ENCODE measurements around the gene CEP83.
"Not testable (repeated sequence)": the region's sequence is repeated elsewhere in the genome, so short reads cannot be mapped to it uniquely, and the experiment has no call there.

Gene CEP83

GRCh38 chr12:94401326-94401725 lies 58.3 kb downstream of the CEP83 start (continued):
- TF ChIP-seq TSHZ2 (CRISPR knock-in tag; IDR thresholded peaks at IDR 0.05) (no peak), RARB (CRISPR knock-in tag; IDR thresholded peaks at IDR 0.05) (no peak), SNAI2 (CRISPR knock-in tag; IDR thresholded peaks at IDR 0.05) (no peak), POU6F1 (CRISPR knock-in tag; IDR thresholded peaks at IDR 0.05; ENCODE audit: borderline replicate concordance, low read depth) (no peak), ZC3H10 (CRISPR knock-in tag; IDR thresholded peaks at IDR 0.05) (no peak)

- not testable (repeated sequence) for ATAC-seq
These were observed 61.0 kb downstream of the CEP83 start for GRCh38 chr12:94398685-94399084.

- TF ChIP-seq ESRRG (CRISPR knock-in tag; IDR thresholded peaks at IDR 0.05) (no peak), PATZ1 (CRISPR knock-in tag; IDR thresholded peaks at IDR 0.05; ENCODE audit: borderline replicate concordance) (no peak), OSR1 (CRISPR knock-in tag; IDR thresholded peaks at IDR 0.05) (no peak), TCF4 (CRISPR knock-in tag; IDR thresholded peaks at IDR 0.05; ENCODE audit: borderline replicate concordance) (no peak), ZFP30 (CRISPR knock-in tag; IDR thresholded peaks at IDR 0.05) (no peak), CSRNP3 (CRISPR knock-in tag; IDR thresholded peaks at IDR 0.05) (no peak), ZNF8 (CRISPR knock-in tag; IDR thresholded peaks at IDR 0.05) (no peak)
- no peak for ATAC-seq
These were observed 62.3 kb downstream of the CEP83 start for GRCh38 chr12:94397401-94397800.

- ATAC-seq, result not testable (repeated sequence)
These were observed 63.7 kb downstream of the CEP83 start for GRCh38 chr12:94396014-94396413.

GRCh38 chr12:94390130-94390485 lies 69.6 kb downstream of the CEP83 start:
- no peak for ATAC-seq
- TF ChIP-seq ZFP30 (CRISPR knock-in tag; IDR thresholded peaks at IDR 0.05) (no peak), OSR1 (CRISPR knock-in tag; IDR thresholded peaks at IDR 0.05) (no peak), PPARA (CRISPR knock-in tag; IDR thresholded peaks at IDR 0.05; ENCODE audit: borderline replicate concordance) (no peak), PATZ1 (CRISPR knock-in tag; IDR thresholded peaks at IDR 0.05; ENCODE audit: borderline replicate concordance) (no peak), ZNF565 (CRISPR knock-in tag; conservative IDR thresholded peaks at IDR 0.05; ENCODE audit: low read depth) (no peak), ZC3H10 (CRISPR knock-in tag; IDR thresholded peaks at IDR 0.05) (no peak), CSDC2 (CRISPR knock-in tag; IDR thresholded peaks at IDR 0.05) (no peak), CSRNP3 (CRISPR knock-in tag; IDR thresholded peaks at IDR 0.05) (no peak), TOX (CRISPR knock-in tag; IDR thresholded peaks at IDR 0.05; ENCODE audit: borderline replicate concordance) (no peak)

GRCh38 chr12:94389482-94390129 lies 70.1 kb downstream of the CEP83 start:
- not testable (repeated sequence) for ATAC-seq
